SK-N-MC (cell line): ENCODE data around the gene PKNOX2.

Experiments
- DNase-seq: peaks from one replicate; pipeline ENCODE4 v3.0.0-alpha.2; 2011; ENCODE audit warnings: low read depth, low spot score
- H3K27ac ChIP-seq: fragments of 200-600 bp; sonication (generic); 2 replicates; pipeline ENCODE4 v1.5.1; 2016; ENCODE audit warnings: mixed run types
- H3K36me3 ChIP-seq: fragments of 200-600 bp; sonication (generic); 2 replicates; pipeline ENCODE4 v1.6.1; 2017; ENCODE audit warnings: antibody characterized with exemption, low read length, mixed read lengths; ENCODE audit not compliant: insufficient read depth
- H3K4me3 ChIP-seq: fragments of 200-600 bp; sonication (generic); 2 replicates; pipeline ENCODE4 v1.5.1; 2016
- H3K9ac ChIP-seq: fragments of 200-600 bp; sonication (generic); 2 replicates; pipeline ENCODE4 v1.8.0; 2017; ENCODE audit warnings: mixed run types, mixed read lengths; ENCODE audit not compliant: insufficient read length
- H3K9me3 ChIP-seq: fragments of 200-600 bp; sonication (generic); 2 replicates; pipeline ENCODE4 v1.6.1; 2017; ENCODE audit warnings: low read depth, mild to moderate bottlenecking, antibody characterized with exemption, low read length, moderate library complexity, mixed read lengths
- EZH2 ChIP-seq: fragments of 200-600 bp; sonication (generic); IDR thresholded peaks from one replicate; pipeline ENCODE4 v1.6.1; 2017; ENCODE audit warnings: antibody characterized with exemption
- FOXP2 ChIP-seq: optimal IDR thresholded peaks from 2 replicates; pipeline ENCODE3; 2011; ENCODE audit warnings: mild to moderate bottlenecking, moderate library complexity; ENCODE audit not compliant: insufficient read depth; ENCODE audit errors: extremely low read length, control extremely low read depth
- POLR2AphosphoS5 ChIP-seq: IDR thresholded peaks from 2 replicates; pipeline ENCODE4 v1.6.1; 2012; ENCODE audit warnings: mild to moderate bottlenecking, low read depth, low read length, borderline replicate concordance

The PKNOX2 gene

DNA sequence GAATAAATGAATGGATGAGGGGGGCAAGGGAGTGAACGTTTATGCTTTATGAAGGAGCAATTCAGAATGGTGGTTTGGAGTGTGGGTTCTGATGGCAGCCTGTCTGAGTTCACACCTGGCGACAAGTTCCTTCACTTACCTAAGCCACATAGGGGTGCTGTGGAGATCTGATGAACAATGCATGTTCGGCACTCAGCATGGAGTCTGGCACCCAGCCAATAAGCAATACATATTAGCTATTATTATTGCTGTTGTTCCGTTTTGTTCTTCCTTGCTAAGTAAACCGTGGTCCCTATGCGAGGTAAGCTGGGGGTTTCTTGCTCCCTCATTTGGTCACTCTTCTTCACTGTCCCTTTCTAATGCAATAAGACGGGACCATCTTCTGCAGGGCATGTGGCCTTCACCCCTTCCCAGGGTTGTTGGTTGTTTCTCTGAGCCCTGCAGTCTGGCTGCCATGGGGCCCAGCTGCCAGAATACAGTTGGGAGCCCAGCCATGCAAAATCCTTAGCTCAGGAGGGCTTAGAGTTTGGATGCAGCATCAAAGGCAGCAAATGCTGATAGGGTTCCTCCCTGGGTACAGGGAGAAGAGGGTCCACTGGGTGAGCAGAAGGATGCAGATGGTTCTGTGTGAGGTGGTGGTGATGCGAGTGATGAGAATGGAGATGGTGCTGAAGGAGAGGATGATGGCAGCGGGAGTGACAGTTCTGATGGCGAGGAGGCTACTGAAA lies 6.4 kb upstream of the PKNOX2 start:
- no peaks in the 10 kb centered on the region for H3K36me3 ChIP-seq
- no peak for DNase-seq
- no peak overlapping the region for H3K9ac ChIP-seq
- H3K9me3 ChIP-seq, result no peaks in the 10 kb centered on the region
- TF ChIP-seq EZH2 (no peak), POLR2AphosphoS5 (no peak), FOXP2 (no peak)
- no peak overlapping the region for H3K4me3 ChIP-seq
- no peak overlapping the region for H3K27ac ChIP-seq

- DNase-seq, result no peak
- Histone ChIP-seq H3K9me3 (no peaks in the 10 kb centered on the region), H3K9ac (no peak overlapping the region), H3K4me3 (no peak overlapping the region), H3K27ac (no peak overlapping the region), H3K36me3 (no peaks in the 10 kb centered on the region)
- TF ChIP-seq POLR2AphosphoS5, result no peak
- TF ChIP-seq FOXP2, result no peak
- no peak for TF ChIP-seq EZH2
These were observed 1.8 kb upstream of the PKNOX2 start for GRCh38 chr11:125162743-125163142.

DNA sequence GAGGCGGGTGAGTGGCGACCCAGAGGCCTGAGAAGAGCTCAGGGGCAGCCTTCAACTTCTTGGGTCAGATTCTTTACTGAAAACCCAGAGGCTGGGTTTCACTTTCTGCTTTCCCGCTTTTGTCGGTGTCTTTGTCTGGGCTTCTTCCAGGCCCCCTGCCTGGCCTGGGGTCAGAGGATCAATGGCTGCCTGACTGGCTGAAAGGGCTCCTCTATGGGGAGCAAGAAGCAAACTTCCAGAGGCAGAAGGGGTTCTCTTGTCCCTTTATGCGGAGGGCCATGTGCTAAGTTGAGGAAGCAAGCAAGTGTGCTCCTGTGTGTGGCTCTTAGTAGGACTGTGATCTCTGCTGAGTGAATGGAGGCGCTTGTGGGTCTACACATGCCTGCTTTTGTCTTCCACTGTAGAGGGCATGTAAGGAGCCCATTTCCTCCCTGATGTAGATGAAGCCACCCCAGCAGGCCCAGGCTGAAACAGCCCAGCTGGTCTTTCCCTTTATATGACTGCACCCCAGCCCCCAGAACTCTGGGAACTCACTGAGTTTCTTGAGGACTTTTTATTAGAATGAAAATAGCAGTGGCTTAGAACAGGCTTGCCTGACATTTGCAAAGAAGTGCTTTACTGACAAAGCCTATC lies 1.0 kb upstream of the PKNOX2 start:
- H3K9ac ChIP-seq, result peak overlapping the region; percentile 63
- H3K9me3 ChIP-seq, result no peaks in the 10 kb centered on the region
- H3K36me3 ChIP-seq, result no peaks in the 10 kb centered on the region
- H3K27ac ChIP-seq, result 0 out of 2 replicates have a peak overlapping the region, but pooled peaks have one; percentile 49
- H3K4me3 ChIP-seq, result peak overlapping the region; percentile 88
- DNase-seq, result no peak
- TF ChIP-seq EZH2 (no peak), FOXP2 (no peak), POLR2AphosphoS5 (no peak)

DNA sequence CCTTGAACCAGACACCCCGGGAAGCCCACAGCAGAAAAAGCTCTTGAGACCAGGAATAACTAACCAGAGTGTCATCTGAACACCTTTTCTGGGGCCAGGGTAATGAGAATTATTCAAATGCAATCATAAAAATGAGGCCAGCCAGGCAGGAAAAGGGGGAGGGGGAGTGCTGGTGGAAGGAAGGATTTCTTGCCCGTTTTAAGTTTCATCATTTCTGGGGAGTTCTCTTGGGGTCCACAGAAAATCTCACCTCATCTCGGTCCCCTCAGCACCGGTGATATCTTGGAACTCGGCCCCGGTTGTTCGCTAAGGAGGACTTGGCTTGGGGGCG lies 495 bp upstream of the PKNOX2 start:
- TF ChIP-seq FOXP2 (no peak), POLR2AphosphoS5 (no peak)
- Histone ChIP-seq H3K36me3 (no peaks in the 10 kb centered on the region), H3K9ac (peak overlapping the region; percentile 63), H3K27ac (0 out of 2 replicates have a peak overlapping the region, but pooled peaks have one; percentile 49), H3K9me3 (no peaks in the 10 kb centered on the region), H3K4me3 (peak overlapping the region; percentile 88)
- no peak for DNase-seq

DNA sequence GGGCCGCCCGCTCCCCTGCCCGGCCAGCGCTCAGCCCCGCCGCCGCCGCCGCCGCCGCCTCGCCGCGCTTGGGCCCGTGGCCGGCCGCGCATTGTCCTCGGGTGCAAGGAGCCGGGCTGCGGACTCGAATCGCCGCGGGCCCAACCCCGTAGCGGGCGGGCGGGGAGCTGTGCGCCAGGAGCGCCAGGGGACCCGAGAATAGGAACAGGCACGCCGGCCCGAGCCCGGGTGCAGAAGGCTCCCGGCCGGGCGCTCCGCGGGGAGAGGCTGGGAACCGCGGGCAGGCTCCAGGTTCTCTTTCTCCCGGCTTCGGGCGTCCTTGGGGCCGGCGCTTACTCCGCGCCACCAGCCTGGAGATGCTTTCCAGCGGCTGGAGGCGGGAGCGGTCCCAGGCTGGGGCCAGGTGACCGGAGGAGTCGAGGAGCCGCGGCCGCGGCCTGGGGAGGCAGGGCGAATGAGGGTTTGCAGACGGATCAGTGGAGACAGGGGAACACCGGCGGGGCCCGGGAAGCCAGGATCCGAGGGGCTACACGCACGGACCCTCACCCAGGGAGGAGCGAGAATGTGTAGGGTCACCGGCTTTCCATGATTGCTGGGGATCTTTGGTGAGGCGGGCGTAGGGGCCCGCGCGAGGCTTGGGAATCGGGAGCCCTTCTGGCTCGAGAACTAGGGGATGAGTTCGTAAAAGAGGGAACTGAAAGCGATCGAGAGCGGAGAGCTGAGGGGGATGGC lies 726 bp downstream of the PKNOX2 start:
- H3K9me3 ChIP-seq, result no peaks in the 10 kb centered on the region
- no peak for TF ChIP-seq FOXP2
- no peak for TF ChIP-seq EZH2
- no peak for TF ChIP-seq POLR2AphosphoS5
- DNase-seq, result no peak
- H3K36me3 ChIP-seq, result no peaks in the 10 kb centered on the region
- peak overlapping the region; percentile 88 for H3K4me3 ChIP-seq
- H3K27ac ChIP-seq, result no peak overlapping the region
- H3K9ac ChIP-seq, result peak overlapping the region; percentile 75

DNA sequence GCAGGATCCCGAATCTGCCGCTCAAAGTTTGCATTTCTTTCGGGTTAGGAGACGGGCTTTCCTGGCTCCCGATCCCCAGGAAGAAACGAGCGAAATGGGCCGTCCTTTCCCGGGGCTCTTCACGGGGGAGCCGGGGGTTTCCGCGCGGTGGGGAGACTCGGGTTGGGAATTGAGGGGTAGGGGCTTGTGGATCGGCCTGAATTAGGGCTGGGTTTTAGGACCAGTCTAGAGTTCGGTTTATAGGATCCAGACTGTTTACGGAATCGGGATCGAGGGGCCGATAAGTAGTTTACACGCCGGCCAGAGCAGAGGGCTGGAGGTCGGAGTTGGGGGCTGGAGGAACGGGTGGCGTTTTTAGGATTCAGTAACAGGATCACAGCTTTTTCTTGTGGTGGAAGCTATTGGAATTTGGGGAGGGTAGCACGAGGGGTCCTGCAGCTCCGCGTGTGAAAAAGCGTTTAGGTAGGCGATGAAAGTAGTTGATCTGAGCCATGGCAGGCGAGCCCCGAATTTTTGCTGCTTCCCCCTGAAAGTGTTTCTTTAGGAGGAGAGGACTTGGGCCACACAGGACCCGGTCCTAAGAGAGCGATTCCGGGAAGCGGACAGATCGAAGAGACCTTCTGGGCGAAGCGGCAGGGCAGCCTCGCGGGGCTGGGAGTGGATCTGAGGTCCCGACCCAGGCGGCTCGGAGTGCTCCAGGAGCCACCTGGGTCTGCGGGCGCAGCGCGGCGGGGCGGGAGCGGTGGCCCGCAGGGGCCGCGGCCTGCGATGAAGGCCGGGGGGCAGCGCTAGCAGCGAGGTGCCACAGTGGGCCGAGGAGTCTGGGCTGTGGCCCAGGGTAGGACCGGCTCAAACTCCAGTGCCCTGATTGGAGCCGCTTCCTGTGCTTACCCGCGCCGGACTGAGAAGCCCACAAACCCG lies 1.6 kb downstream of the PKNOX2 start:
- TF ChIP-seq FOXP2, result no peak
- TF ChIP-seq EZH2, result no peak
- TF ChIP-seq POLR2AphosphoS5, result no peak
- H3K4me3 ChIP-seq, result peak overlapping the region; percentile 88
- no peaks in the 10 kb centered on the region for H3K36me3 ChIP-seq
- H3K27ac ChIP-seq, result peak overlapping the region; percentile 100
- peak overlapping the region; percentile 75 for H3K9ac ChIP-seq
- no peak for DNase-seq
- no peaks in the 10 kb centered on the region for H3K9me3 ChIP-seq

DNA sequence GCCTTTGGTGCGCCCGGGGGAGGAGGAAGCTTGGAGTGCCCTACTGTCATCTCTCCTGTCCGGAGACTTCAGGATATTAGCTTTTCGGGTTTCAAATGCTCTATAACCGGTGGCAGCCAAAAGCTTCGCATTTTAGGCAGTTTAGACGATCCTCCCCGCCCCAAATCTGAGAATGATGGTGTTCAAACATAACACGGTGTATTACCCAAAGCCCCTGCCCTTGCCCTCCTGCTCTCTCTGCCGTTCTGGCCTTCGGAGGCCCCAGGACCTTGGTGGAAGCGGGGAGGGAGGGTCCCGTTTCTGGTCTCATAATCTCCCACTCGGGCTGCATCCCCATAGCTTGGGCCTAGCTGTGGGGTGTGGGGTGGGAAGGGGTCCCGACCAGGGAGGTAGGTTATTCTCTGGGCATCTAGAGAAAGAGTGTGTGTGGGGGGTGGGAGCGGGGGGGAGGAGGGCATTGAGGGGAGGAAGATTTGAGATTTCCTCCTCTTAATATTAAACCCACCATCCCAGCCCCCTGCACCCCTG lies 2.3 kb downstream of the PKNOX2 start:
- DNase-seq, result no peak
- no peak for TF ChIP-seq FOXP2
- TF ChIP-seq EZH2, result no peak
- no peak for TF ChIP-seq POLR2AphosphoS5
- Histone ChIP-seq H3K9ac (peak overlapping the region; percentile 75), H3K36me3 (no peaks in the 10 kb centered on the region), H3K4me3 (peak overlapping the region; percentile 88), H3K27ac (peak overlapping the region; percentile 100), H3K9me3 (no peaks in the 10 kb centered on the region)
